NB4 (cell line): Measurements from ENCODE around the gene TRABD2B.
A peak's percentile ranks its signal among the peaks of the same experiment; 100 is the strongest.

Source experiments
- DNase-seq: peaks from one replicate; pipeline ENCODE4 v3.0.0; 2010; ENCODE audit warnings: low read depth
- H3K4me3 ChIP-seq: one replicate; pipeline ENCODE4 v1.5.1; 2011; ENCODE audit warnings: mild to moderate bottlenecking, low read depth, low read length, moderate library complexity
- MYC ChIP-seq: IDR thresholded peaks from 2 replicates; pipeline ENCODE4 v1.6.1; 2011; ENCODE audit warnings: low read depth, low read length
- POLR2A ChIP-seq: IDR thresholded peaks from 2 replicates; pipeline ENCODE4 v1.6.1; 2011; ENCODE audit warnings: mild to moderate bottlenecking; ENCODE audit not compliant: insufficient read length; ENCODE audit errors: extremely low read depth
- TF ChIP-seq, protein P1 (sequence below): IDR thresholded peaks from 2 replicates; pipeline ENCODE4 v1.6.1; 2011; ENCODE audit warnings: low read depth, low read length
- TF ChIP-seq, protein P2 (sequence below): IDR thresholded peaks from one replicate; pipeline ENCODE4 v1.5.1; 2012; ENCODE audit warnings: low read depth, low read length

Gene TRABD2B

DNA sequence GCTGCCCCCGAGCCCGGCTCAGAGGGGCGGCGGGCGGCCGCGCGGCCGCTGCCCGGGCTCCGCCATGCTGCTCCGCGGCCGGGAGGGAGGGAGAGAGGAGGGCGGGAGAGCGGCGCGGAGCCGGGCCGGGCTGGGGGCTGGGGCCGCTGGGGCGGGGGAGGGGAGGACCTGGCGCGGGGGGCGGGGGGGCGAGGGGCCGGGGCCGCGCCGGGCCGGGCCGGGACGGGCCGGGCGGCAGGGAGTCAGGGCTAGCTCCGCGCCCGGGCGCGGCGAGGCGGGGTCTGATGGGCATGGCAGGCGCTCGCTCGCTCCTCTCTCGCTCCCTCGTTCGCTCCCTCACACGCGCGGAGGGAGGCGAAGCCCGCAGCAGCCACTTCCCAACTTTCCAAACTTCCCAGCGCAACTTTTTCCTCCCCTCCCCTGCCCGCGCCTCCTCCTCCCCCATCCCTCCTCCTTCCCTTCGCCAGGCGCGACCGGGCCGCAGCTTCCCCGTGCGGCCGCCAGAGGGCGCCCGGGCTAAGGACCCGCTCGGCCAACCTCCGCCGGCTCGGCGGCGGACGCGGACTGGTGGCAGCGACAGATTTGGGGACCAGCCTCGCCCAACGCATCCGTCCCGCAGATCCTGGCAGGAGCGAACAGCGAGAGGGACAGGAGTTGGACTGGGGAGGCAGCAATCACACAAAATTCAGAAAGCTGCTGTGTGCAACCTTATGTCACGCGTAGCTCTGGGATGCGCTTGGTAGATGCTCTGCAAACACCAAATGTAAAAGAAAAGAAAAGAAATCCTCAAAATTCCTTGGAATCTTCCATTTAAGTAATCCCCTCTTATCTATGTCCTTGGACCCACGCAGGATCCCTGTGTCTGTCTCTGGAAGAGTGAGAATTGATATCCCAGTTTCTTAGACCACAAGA is at the start of gene TRABD2B:
TRABD2B (minus strand) TSS at position 97 of the 912 bp plus-strand sequence.
- no peak within 1 kb of the TSS for H3K4me3 ChIP-seq

DNA sequence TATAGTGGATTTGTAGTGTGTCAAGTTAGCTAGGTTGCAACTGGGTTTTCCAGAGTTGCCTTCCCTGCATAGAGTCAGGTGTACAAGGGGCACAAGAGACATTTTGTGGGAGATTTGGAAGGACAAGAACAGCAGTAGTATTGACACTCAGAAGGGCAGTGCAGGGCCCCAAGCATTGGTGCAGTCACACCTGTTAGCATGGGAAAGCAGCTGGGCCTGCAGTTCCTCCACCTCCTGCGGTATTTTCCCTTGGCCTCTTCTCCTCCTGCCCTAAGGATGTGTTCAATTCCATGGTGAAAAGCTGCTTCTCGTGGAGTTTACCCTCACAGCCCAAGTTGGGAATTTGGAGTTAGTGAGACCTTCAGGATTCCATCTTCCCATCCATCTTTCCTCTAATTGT is 47.1 kb upstream of the TRABD2B start:
- TF ChIP-seq MYC, result no peak
- no peak for TF ChIP-seq POLR2A
- TF ChIP-seq, protein P1, sequence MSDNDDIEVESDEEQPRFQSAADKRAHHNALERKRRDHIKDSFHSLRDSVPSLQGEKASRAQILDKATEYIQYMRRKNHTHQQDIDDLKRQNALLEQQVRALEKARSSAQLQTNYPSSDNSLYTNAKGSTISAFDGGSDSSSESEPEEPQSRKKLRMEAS, result no peak
- TF ChIP-seq, protein P2, sequence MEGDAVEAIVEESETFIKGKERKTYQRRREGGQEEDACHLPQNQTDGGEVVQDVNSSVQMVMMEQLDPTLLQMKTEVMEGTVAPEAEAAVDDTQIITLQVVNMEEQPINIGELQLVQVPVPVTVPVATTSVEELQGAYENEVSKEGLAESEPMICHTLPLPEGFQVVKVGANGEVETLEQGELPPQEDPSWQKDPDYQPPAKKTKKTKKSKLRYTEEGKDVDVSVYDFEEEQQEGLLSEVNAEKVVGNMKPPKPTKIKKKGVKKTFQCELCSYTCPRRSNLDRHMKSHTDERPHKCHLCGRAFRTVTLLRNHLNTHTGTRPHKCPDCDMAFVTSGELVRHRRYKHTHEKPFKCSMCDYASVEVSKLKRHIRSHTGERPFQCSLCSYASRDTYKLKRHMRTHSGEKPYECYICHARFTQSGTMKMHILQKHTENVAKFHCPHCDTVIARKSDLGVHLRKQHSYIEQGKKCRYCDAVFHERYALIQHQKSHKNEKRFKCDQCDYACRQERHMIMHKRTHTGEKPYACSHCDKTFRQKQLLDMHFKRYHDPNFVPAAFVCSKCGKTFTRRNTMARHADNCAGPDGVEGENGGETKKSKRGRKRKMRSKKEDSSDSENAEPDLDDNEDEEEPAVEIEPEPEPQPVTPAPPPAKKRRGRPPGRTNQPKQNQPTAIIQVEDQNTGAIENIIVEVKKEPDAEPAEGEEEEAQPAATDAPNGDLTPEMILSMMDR, result no peak
- no peak overlapping the region for H3K4me3 ChIP-seq
- DNase-seq, result no peak

More for the DNA sequence above, at the start of gene TRABD2B:
- peak; percentile 53 for DNase-seq
- TF ChIP-seq, protein P1, result no peak
- TF ChIP-seq POLR2A, result no peak
- no peak for TF ChIP-seq MYC
- TF ChIP-seq, protein P2, result peak; percentile 84

DNA sequence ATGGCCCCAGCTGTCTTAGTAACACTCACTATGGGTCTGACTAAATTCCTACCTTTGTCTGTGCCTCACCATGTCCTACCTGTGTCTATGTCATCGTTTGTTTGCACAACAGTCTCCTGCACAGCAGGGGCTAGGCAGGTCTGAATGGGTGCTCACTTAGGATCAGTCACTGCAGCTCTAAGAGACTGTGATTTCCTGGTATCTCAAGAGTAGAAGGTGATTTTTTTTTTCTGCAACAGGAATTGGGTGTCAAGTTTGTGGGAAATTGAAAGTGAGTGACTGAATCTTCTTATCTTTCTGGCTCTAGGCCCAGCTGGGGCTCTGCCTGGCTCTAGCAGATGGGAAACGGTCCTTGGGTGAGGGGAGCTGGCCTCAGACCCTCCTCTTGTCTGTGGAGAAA is 46.4 kb upstream of the TRABD2B start:
- DNase-seq, result no peak
- TF ChIP-seq, protein P2, result no peak
- TF ChIP-seq MYC (no peak), POLR2A (no peak)
- TF ChIP-seq, protein P1, result no peak
- H3K4me3 ChIP-seq, result no peak overlapping the region

DNA sequence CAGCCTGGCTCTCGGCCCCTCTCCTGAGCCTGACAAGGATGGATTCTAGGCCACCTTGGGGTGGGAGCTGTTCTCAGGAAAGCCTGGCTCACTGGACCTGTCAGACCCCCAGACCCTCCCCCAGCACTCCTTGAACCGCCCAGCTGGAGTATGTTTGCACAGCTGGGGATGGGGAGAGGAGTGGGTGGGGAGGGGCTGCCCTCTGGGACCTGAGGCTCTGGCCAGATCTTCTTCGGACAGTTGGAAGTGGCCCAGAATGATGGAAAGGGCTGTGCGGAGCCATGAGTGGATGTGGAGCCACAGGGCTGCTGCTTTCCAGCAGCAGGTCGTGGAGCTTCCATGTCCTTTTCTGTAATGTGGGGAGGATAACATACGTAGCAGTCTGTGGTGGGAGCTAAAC is 43.0 kb upstream of the TRABD2B start:
- TF ChIP-seq, protein P1, result no peak
- no peak overlapping the region for H3K4me3 ChIP-seq
- DNase-seq, result no peak

DNA sequence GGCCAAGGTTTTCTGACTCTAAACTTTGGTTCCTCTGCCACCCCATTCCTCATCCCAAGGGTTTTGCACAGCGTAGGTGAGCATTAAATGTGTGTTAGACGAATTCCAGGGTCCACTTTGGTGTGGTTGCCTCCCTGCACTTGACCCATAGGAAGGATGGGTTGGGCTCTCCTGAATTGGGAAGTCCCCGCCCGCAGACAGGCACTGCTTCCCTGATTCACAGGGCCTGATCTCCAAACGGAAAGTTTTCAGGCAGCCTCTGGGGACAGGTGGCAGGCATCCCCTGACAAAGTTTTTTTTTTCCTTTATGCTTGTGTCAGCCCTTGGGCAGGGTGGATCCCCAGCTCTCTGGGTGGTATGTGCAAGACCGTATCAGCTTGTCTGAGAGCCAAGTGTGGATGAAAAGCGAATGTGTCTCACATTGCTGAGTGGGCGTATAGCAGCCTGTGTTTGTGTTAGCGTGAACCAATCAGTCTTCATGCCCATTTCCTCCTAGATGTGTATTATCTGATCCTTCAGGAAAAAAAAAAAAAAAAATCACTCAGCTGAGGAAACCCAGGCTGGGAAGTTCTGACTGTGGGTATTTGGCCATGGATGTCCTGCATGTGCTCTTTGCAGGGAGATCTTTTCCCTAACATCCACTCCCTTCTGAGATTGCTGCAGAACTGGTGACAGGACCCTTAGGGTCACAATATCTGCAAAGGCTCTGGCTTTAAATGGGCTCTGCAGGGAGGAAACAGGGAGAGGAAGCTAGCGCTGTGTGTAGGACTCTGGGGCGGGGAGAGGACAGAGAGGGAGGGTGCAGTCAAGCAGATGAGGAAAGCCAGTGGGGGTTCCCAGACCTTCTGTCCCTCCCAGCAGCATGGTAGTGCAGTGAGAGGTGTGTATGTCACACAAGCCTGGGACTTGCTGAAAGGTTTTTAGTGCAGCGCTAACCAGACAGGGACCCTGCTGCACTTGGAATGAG is 42.2 kb upstream of the TRABD2B start:
- no peak overlapping the region for H3K4me3 ChIP-seq
- no peak for TF ChIP-seq POLR2A
- TF ChIP-seq, protein P1, result no peak
- TF ChIP-seq, protein P2, result no peak
- no peak for DNase-seq

DNA sequence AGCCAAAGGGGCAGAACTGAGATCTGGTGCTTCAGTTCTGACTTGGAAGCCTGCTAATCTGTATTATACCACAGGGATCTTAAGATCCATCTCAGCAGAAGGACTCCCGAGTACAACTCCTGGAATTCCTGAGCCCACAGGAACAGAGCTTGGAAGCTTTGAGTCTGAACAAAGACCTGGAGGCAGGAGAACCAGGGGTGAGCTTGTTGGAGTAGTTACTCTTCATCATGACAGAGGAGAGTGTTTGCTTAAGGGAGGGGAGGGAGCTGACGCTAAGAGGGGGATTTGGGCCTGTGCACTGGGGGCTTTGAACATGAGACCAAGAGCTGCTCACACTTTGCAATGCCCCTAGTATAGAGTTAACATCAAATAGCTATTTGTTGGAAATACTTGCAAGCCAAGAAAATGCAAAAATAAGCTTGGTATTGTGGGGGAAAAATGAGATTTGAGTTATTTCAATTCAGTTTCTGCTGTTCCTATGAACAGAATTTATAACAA is 41.1 kb upstream of the TRABD2B start:
- H3K4me3 ChIP-seq, result no peak overlapping the region
- DNase-seq, result no peak
- TF ChIP-seq, protein P1, result no peak
- TF ChIP-seq, protein P2, result no peak
- TF ChIP-seq MYC, result no peak
